ENCODE results near the gene FEN1. TPM values are rescaled to one million over a fixed set of nuclear protein-coding genes. Genes with fewer than 3 reads are reported as not detected.

FEN1 gene
- total RNA-seq, 1 donor from 2014 or later, result 13.8 TPM

- Mint-ChIP-seq H3K4me3 (ENCODE audit: unreplicated experiment) (no peak overlapping the region), H3K27me3 (ENCODE audit: low read depth, unreplicated experiment) (no peaks in the 10 kb centered on the region), H3K27ac (ENCODE audit: unreplicated experiment) (no peak overlapping the region), H3K36me3 (ENCODE audit: low read depth, unreplicated experiment) (peaks cover 37% of the 10 kb centered on the region), H3K4me1 (ENCODE audit: low read depth, unreplicated experiment) (no peaks in the 10 kb centered on the region), H3K9me3 (ENCODE audit: unreplicated experiment) (peaks cover 2% of the 10 kb centered on the region)
- Histone ChIP-seq H3K4me2 (ENCODE audit: low read length) (no peak overlapping the region), H3K4me1 (ENCODE audit: insufficient read depth, low read length) (peaks cover 13% of the 10 kb centered on the region), H3K36me3 (ENCODE audit: insufficient read depth, low read length) (peaks cover 36% of the 10 kb centered on the region), H3K27ac (ENCODE audit: low read depth, low read length) (no peak overlapping the region), H2AFZ (ENCODE audit: low read depth, low read length) (no peak overlapping the region), H3K4me3 (ENCODE audit: insufficient read depth, low read depth, low read length) (no peak overlapping the region), H4K20me1 (ENCODE audit: insufficient read depth, low read length) (peaks cover 79% of the 10 kb centered on the region), H3K79me2 (ENCODE audit: insufficient read depth, low read length) (peaks cover 33% of the 10 kb centered on the region), H3K27me3 (ENCODE audit: insufficient read depth, low read length) (no peaks in the 10 kb centered on the region), H3K9ac (ENCODE audit: low read length) (no peak overlapping the region), H3K9me3 (ENCODE audit: insufficient read depth, low read depth, low read length) (no peaks in the 10 kb centered on the region)
- TF ChIP-seq CTCF (IDR thresholded peaks at IDR 0.05; ENCODE audit: insufficient read depth, low read depth, low read length), result no peak
- TF ChIP-seq EZH2 (IDR thresholded peaks at IDR 0.05; ENCODE audit: insufficient read depth, low read length), result no peak
- DNase-seq (ENCODE audit: low read depth), result no peak
- FAIRE-seq, result no peak
Observed at GRCh38 chr11:61838921-61839320, 46.2 kb downstream of the FEN1 start.

GRCh38 chr11:61839742-61840141, 47.0 kb downstream of the FEN1 start:
- FAIRE-seq (no peak), DNase-seq (ENCODE audit: low read depth) (no peak)
- Histone ChIP-seq H3K79me2 (ENCODE audit: insufficient read depth, low read length) (peaks cover 26% of the 10 kb centered on the region), H4K20me1 (ENCODE audit: insufficient read depth, low read length) (peaks cover 72% of the 10 kb centered on the region), H3K9me3 (ENCODE audit: insufficient read depth, low read depth, low read length) (no peaks in the 10 kb centered on the region), H3K27ac (ENCODE audit: low read depth, low read length) (no peak overlapping the region), H2AFZ (ENCODE audit: low read depth, low read length) (no peak overlapping the region), H3K4me2 (ENCODE audit: low read length) (no peak overlapping the region), H3K4me1 (ENCODE audit: insufficient read depth, low read length) (peaks cover 5% of the 10 kb centered on the region), H3K9ac (ENCODE audit: low read length) (no peak overlapping the region), H3K27me3 (ENCODE audit: insufficient read depth, low read length) (no peaks in the 10 kb centered on the region), H3K4me3 (ENCODE audit: insufficient read depth, low read depth, low read length) (no peak overlapping the region), H3K36me3 (ENCODE audit: insufficient read depth, low read length) (peaks cover 36% of the 10 kb centered on the region)
- Mint-ChIP-seq H3K4me1 (ENCODE audit: low read depth, unreplicated experiment) (no peaks in the 10 kb centered on the region), H3K36me3 (ENCODE audit: low read depth, unreplicated experiment) (peaks cover 37% of the 10 kb centered on the region), H3K4me3 (ENCODE audit: unreplicated experiment) (no peak overlapping the region), H3K27me3 (ENCODE audit: low read depth, unreplicated experiment) (no peaks in the 10 kb centered on the region), H3K9me3 (ENCODE audit: unreplicated experiment) (peaks cover 2% of the 10 kb centered on the region), H3K27ac (ENCODE audit: unreplicated experiment) (no peak overlapping the region)
- TF ChIP-seq EZH2 (IDR thresholded peaks at IDR 0.05; ENCODE audit: insufficient read depth, low read length) (no peak), CTCF (IDR thresholded peaks at IDR 0.05; ENCODE audit: insufficient read depth, low read depth, low read length) (no peak)

GRCh38 chr11:61840371-61840770, 47.7 kb downstream of the FEN1 start:
- H3K4me1 Mint-ChIP-seq (ENCODE audit: low read depth, unreplicated experiment), result no peaks in the 10 kb centered on the region
- Histone ChIP-seq H3K9me3 (ENCODE audit: insufficient read depth, low read depth, low read length) (no peaks in the 10 kb centered on the region), H3K9ac (ENCODE audit: low read length) (no peak overlapping the region), H4K20me1 (ENCODE audit: insufficient read depth, low read length) (peaks cover 69% of the 10 kb centered on the region), H3K4me1 (ENCODE audit: insufficient read depth, low read length) (no peaks in the 10 kb centered on the region), H2AFZ (ENCODE audit: low read depth, low read length) (no peak overlapping the region), H3K36me3 (ENCODE audit: insufficient read depth, low read length) (peaks cover 36% of the 10 kb centered on the region), H3K79me2 (ENCODE audit: insufficient read depth, low read length) (peaks cover 20% of the 10 kb centered on the region), H3K4me3 (ENCODE audit: insufficient read depth, low read depth, low read length) (no peak overlapping the region), H3K27ac (ENCODE audit: low read depth, low read length) (no peak overlapping the region), H3K4me2 (ENCODE audit: low read length) (no peak overlapping the region), H3K27me3 (ENCODE audit: insufficient read depth, low read length) (no peaks in the 10 kb centered on the region)
- no peak overlapping the region for H3K4me3 Mint-ChIP-seq (ENCODE audit: unreplicated experiment)
- DNase-seq (ENCODE audit: low read depth), result no peak
- peaks cover 2% of the 10 kb centered on the region for H3K9me3 Mint-ChIP-seq (ENCODE audit: unreplicated experiment)
- H3K36me3 Mint-ChIP-seq (ENCODE audit: low read depth, unreplicated experiment), result peaks cover 37% of the 10 kb centered on the region
- H3K27me3 Mint-ChIP-seq (ENCODE audit: low read depth, unreplicated experiment), result no peaks in the 10 kb centered on the region
- no peak for TF ChIP-seq CTCF (IDR thresholded peaks at IDR 0.05; ENCODE audit: insufficient read depth, low read depth, low read length)
- TF ChIP-seq EZH2 (IDR thresholded peaks at IDR 0.05; ENCODE audit: insufficient read depth, low read length), result no peak
- no peak for FAIRE-seq
- no peak overlapping the region for H3K27ac Mint-ChIP-seq (ENCODE audit: unreplicated experiment)
